ENCODE measurements around the gene CIB4.

Gene CIB4

GRCh38 chr2:26563686-26564085, 77.5 kb downstream of the CIB4 start:
- DNase-seq, result no peak

DNA sequence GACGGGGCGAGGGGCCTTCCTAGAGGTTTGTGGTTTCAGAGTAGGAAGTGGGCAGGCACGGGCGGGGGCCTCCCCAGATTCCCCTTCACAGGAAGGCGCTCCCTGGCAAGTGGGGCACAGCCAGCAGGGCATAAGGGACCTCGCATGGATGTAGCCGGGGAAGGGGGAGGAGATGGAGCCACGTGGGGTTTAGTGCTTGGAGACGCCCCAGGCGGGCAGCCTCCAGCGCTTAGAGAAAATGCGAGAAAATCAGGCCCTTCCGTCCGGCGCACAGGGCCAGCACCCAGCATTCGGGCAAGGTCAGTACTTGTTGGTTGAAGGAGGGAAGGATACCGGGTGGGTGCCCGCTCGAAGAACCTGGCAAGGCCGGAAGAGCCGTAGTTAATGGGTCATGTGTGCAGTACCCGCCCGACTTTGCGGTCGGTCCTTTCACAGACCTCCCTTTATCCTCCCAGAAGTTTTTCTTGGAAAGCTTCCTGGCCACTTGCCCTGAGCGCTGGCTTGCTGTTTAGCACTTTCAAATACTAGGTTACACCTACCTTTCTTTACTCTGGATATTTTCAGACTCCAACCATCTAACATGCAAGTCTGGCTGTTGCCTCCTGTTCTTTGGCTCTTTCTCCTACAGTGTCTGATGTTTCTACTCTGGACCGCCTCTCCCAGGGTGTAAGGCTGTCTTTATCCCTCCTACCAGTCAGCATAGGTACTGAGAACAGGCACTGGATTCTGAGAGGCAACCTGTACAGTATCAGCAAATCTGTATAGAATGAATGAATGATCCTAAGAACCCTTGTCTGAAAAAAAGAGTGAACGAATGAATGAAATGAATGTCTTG, 78.1 kb downstream of the CIB4 start:
- no peak for DNase-seq

GRCh38 chr2:26561918-26562810, 79.0 kb downstream of the CIB4 start:
- DNase-seq, result peak in 1 of 2 experiments; percentile 13

DNA sequence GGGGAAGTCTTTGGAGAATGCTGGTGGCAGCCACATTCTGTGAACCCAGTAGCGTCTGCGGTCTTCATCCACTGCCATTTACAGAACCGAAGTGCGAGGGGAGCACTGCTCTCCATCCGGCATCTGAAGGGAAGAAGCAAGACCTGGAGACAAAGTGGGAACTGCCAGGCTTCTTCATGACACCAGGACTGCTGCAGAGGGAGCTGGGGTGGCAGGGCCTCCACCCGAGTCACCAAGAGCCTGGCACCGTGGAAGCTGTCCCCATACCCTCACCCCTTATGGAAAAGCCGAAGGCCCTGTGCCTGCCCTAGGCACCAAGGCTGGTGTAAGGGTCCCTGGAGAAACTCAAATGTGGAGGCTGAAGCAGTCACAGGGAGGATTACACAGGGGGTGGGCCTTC, 79.8 kb downstream of the CIB4 start:
- no peak for DNase-seq

- no peak for DNase-seq
Observed at GRCh38 chr2:26560892-26561291, 80.3 kb downstream of the CIB4 start.

DNA sequence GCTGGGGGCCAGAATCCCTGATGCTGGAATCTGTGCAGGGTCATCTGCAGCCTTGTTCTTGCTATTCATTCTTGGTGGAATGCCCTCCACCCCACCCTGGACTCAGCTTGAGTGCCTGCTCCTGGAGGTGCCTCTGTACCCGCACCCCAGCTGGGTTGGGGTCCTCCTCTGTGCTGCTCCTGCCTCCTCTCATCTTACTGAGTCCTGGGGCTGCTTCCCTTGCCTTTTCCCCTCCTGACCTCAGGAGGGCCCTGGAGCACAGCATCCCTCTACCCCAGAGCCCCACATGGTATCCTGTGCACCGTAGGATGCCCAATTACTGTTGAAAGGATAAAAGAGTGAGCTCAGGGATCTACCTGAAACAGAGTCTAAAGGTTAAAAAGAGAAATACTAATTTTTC, 81.6 kb downstream of the CIB4 start:
- no peak for DNase-seq

GRCh38 chr2:26559044-26559405, 82.1 kb downstream of the CIB4 start:
- no peak for DNase-seq

DNA sequence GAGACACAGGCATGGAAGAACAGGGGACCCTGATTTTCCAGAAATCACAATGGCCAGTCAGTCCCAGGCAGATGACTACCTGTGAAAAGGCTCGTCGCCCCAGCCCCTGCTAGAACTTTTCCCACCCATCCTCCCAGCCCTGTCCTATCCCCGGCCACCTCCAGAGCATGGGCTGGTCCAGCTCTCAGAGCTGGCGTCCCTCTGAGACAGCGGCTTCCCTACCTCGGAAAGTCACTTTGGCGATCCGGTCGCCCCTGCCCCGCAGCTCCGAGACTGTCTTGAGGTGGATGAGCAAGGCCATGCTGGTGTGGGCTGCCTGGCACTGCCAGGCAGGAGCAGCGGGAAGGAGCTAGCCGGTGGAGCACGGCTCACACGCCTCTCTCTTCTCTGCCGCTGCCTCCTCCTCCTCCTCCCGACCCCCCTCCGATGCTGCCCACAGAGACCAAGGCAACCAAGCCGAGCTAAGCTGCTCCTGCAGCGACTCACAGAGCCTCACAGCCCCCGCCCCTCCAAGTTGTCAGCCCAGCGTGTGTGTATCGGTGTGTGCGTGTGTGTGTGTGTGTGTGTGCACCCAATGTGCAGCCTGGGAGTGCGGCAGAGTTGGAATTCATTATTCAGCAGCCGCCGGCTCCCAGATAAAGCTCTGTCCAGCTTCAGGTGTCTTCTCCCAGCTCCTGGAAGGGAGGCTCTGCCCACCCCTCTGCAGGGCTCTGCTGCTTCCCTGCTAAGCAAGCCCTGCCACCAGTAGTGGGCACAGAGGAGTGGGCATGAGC, 82.7 kb downstream of the CIB4 start:
- DNase-seq, result no peak

DNA sequence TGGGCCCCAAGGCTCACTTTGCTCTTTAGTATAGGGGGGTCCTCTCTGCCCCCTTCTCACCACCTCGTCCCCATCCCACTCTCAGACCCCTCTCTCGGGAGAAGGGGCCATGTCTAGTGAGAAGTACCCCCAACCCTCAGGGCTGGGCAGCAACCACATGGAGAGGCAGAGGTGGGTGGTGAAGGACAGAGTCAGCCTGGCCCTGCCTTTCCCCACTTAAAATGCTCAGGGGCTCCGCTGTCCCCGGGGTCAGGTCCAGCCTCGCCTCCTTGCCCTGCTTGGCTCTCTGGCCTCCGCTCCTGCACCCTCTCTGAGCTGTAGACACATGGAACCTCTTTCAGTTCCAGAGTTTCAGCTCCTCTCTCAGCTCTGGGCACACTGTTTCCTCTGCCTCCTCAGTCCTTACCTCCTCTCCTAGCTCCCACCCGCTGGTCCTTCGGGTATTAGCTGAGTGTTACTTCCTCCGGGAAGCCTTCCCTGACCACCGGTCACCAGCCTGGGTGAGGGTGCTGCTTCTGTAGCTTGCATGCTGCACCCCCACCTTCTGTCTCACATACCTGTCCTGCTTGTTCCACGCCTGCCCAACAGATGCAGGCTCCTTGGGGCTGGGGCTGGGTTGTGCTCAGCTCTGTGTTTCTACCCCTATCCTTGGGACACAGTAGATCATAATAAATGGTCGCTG, 83.8 kb downstream of the CIB4 start:
- DNase-seq, result no peak

GRCh38 chr2:26556309-26557243, 84.6 kb downstream of the CIB4 start:
- DNase-seq, result no peak

- DNase-seq, result no peak
Observed at GRCh38 chr2:26555246-26556133, 85.7 kb downstream of the CIB4 start.

- no peak for DNase-seq
Observed at GRCh38 chr2:26552641-26553374, 88.4 kb downstream of the CIB4 start.

GRCh38 chr2:26550276-26551015, 90.7 kb downstream of the CIB4 start:
- no peak for DNase-seq

DNA sequence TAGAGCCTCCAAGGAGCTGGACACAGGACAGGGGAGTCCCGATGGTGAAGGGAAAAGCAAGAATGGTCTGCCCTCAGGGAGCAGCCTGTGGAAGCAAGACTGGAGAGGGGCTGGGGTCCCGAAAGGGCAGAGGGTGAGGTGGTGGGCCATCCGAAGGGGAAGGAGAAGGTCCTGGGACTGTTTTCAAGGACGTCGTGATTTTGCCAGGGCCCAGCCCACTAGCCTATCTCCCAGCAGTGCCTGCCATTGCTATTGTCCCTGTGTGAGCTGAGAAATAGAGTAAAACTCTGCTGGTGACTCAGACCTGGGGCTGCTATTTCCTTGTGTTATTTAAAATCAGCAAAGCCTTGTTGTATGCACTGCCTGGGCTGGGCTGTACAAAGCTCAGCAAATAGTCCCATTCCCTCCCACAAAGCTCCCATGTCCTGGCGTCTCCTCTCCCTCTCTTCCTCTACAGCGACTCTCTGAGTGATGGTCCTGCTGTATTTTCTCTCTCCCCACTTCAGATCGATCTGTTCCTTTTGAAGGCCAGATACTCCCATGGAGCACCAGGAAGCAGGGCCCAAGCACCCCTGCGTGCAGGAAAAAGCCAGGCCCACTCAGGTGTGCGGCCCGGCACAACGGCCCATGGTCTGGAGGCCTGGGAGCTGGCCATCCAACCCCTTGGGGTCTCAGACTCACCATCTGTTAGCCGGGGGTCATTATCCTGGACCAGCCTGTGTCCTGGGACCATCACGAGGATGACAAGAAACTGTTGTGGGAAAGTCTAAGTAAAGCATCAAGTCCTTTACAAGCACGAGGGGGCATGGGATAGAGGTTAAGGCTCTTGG, 98.3 kb downstream of the CIB4 start:
- no peak for DNase-seq

GRCh38 chr2:26542194-26542455, 99.0 kb downstream of the CIB4 start:
- no peak for DNase-seq

DNA sequence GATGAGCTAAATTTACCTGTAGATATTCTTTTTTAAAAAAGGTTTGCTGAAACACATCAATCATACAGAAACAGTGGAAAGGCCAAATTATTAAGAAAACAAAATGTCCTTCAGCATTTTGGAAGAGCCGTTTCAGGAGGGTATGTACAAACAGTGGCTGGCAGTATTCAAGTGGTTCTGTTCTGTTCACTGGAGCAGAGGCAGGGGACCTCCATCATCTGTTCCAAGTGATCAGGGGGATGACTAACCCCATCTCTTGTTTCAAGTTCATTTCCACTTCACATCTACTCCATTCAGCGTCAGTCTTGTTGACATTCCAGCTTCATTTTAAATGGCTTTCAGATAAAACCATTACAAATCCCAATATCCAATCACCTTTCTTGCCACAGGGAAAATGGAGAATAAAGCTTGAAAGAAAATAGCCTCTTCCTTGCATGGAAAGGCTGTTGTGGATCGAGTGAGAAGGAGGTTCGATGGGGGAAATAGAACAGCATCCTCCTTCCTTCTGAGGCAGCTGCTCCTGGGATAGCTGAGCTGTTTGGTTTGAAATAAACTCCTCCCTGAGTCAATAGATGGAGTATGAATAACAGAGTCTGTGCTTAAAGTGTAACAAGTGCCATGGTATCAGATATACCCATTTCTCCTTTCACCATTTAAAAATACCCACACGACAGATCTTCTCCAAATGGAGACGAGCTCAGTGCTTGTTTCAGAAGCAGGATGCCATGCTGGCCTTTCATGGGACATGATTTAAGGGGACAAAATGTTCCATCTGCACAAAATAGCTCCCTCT, 99.6 kb downstream of the CIB4 start:
- DNase-seq, result no peak

GRCh38 chr2:26540961-26541360, 100.2 kb downstream of the CIB4 start:
- DNase-seq, result no peak
